A549 (cell line): ENCODE results near the gene NEBL. TPM values are rescaled to one million over a fixed set of nuclear protein-coding genes. Genes with fewer than 3 reads are reported as not detected.

Experiments used
- ATAC-seq, 2 experiments: fragments of 200-7000 bp in 1 of 2; fragments of >200 bp in 1 of 2; cut with Nextera tagmentation in 1 of 2; cut with Tn5 transposase in 1 of 2; 3 replicates each; pipeline versions ENCODE4 v1.8.0 to v1.9.1; 2018 to 2020; ENCODE audit warnings: mild to moderate bottlenecking in 1 of 2, moderate library complexity in 1 of 2
- CTCF ChIA-PET: fragments of 300-600 bp; sonication (Branson Sonifier 250); formaldehyde crosslinking; extraction: SDS; loops from one replicate; lab custom pipeline; 2021; ENCODE audit warnings: antibody characterized with exemption, inconsistent platforms; lab: Yijun Ruan, JAX
- POLR2A ChIA-PET: fragments of 350-600 bp; formaldehyde crosslinking; extraction: SDS; loops from one replicate; lab custom pipeline; 2021; ENCODE audit warnings: antibody characterized with exemption, inconsistent platforms; lab: Yijun Ruan, JAX
- DNase-seq, 2 experiments: peaks; one replicate each; pipeline versions ENCODE4 v3.0.0 to v3.0.0-alpha.2; 2011 to 2016; ENCODE audit warnings: low read depth in 1 of 2, low spot score in 1 of 2
- FAIRE-seq: peaks from 2 replicates; lab custom pipeline; 2011; peaks lifted over from hg19 to GRCh38; lab: Jason Lieb, UNC
- H3K27ac ChIP-seq, 2 experiments: fragments of >200 bp; sonication (Bioruptor Twin); formaldehyde crosslinking; 3 replicates each; pipeline ENCODE4 v1.5.1; 2016 to 2017
- H3K4me1 ChIP-seq: fragments of >200 bp; sonication (Bioruptor Twin); formaldehyde crosslinking; 3 replicates; pipeline ENCODE4 v1.6.1; 2016
- H3K4me2 ChIP-seq: fragments of >200 bp; sonication (Bioruptor Twin); formaldehyde crosslinking; 3 replicates; pipeline ENCODE4 v1.6.1; 2016
- H3K4me3 ChIP-seq: fragments of >200 bp; sonication (Bioruptor Twin); formaldehyde crosslinking; 3 replicates; pipeline ENCODE4 v1.5.1; 2016
- H3K9me3 ChIP-seq: fragments of >200 bp; sonication (Bioruptor Twin); formaldehyde crosslinking; 3 replicates; pipeline ENCODE4 v1.6.1; 2016
- CEBPB ChIP-seq, 2 experiments: fragments of >200 bp in 1 of 2; sonication (Bioruptor Twin) in 1 of 2; formaldehyde crosslinking in 1 of 2; IDR thresholded peaks; 2 replicates each; pipeline ENCODE4 v1.6.1; 2012 to 2016
- CHD4 ChIP-seq: fragments of 200-600 bp; sonication (generic); IDR thresholded peaks from 2 replicates; pipeline ENCODE4 v1.6.1; 2016; ENCODE audit warnings: antibody characterized with exemption, mild to moderate bottlenecking, borderline replicate concordance
- CTCF ChIP-seq: fragments of >200 bp; sonication (Bioruptor Twin); formaldehyde crosslinking; IDR thresholded peaks from 3 replicates; pipeline ENCODE4 v1.5.1; 2016
- EHMT2 ChIP-seq: fragments of 200-600 bp; sonication (generic); IDR thresholded peaks from 2 replicates; pipeline ENCODE4 v1.6.1; 2016; ENCODE audit warnings: antibody characterized with exemption, low read depth, mild to moderate bottlenecking, moderate library complexity
- EP300 ChIP-seq, 2 experiments: fragments of >200 bp; sonication (Bioruptor Twin); formaldehyde crosslinking; IDR thresholded peaks; 2 replicates in 1 of 2; 3 replicates in 1 of 2; pipeline ENCODE4 v1.6.1; 2016 to 2017
- ESRRA ChIP-seq: fragments of 150-350 bp; IDR thresholded peaks from 2 replicates; pipeline ENCODE4 v1.6.1; 2014; ENCODE audit warnings: mild to moderate bottlenecking, low read length, borderline replicate concordance
- FOSL2 ChIP-seq, 2 experiments: fragments of 450-650 bp in 1 of 2; fragments of >200 bp in 1 of 2; sonication (Bioruptor Twin) in 1 of 2; formaldehyde crosslinking; IDR thresholded peaks; 2 replicates each; pipeline versions ENCODE4 v1.5.0 to v1.6.1; 2016 to 2020; ENCODE audit warnings: mild to moderate bottlenecking in 1 of 2, moderate library complexity in 1 of 2
- HDAC2 ChIP-seq: fragments of 200-600 bp; sonication (generic); IDR thresholded peaks from 2 replicates; pipeline ENCODE4 v1.6.1; 2016
- HOXA7 ChIP-seq: fragments of 250-450 bp; sonication (Bioruptor Pico); IDR thresholded peaks from 2 replicates; pipeline ENCODE4 v1.5.0; 2020; ENCODE audit warnings: mild to moderate bottlenecking, moderate library complexity
- HOXB13 ChIP-seq: fragments of 250-450 bp; sonication (Bioruptor Pico); IDR thresholded peaks from 2 replicates; pipeline ENCODE4 v1.5.0; 2020; ENCODE audit warnings: low read depth, mild to moderate bottlenecking, moderate library complexity
- HOXB5 ChIP-seq: fragments of 250-450 bp; sonication (Bioruptor Pico); IDR thresholded peaks from 2 replicates; pipeline ENCODE4 v1.5.0; 2020; ENCODE audit warnings: mild to moderate bottlenecking, moderate library complexity
- JUNB ChIP-seq: fragments of >200 bp; sonication (Bioruptor Twin); formaldehyde crosslinking; IDR thresholded peaks from 2 replicates; pipeline ENCODE4 v1.6.1; 2016
- KDM1A ChIP-seq: fragments of 200-600 bp; sonication (generic); IDR thresholded peaks from 2 replicates; pipeline ENCODE4 v1.6.1; 2016; ENCODE audit warnings: low read depth, mild to moderate bottlenecking
- MAFK ChIP-seq: fragments of 450-650 bp; IDR thresholded peaks from 2 replicates; pipeline ENCODE4 v1.6.1; 2014; ENCODE audit not compliant: partially characterized antibody
- MAZ ChIP-seq: fragments of 150-350 bp; IDR thresholded peaks from 2 replicates; pipeline ENCODE4 v1.6.1; 2014; ENCODE audit warnings: antibody characterized with exemption, low read depth, low read length, borderline replicate concordance
- MYC ChIP-seq: IDR thresholded peaks from 2 replicates; pipeline ENCODE4 v1.6.1; 2012; ENCODE audit warnings: mild to moderate bottlenecking, inconsistent platforms, low read length, improper control_type of control experiment, borderline replicate concordance
- NFE2L2 ChIP-seq: fragments of 150-350 bp; conservative IDR thresholded peaks from 2 replicates; pipeline ENCODE4 v1.6.1; 2014; ENCODE audit warnings: low read length
- NR3C1 ChIP-seq: fragments of >200 bp; sonication (Bioruptor Twin); formaldehyde crosslinking; IDR thresholded peaks from 3 replicates; pipeline ENCODE4 v1.6.1; 2017
- PHF8 ChIP-seq: fragments of 200-600 bp; sonication (generic); IDR thresholded peaks from 2 replicates; pipeline ENCODE4 v1.6.1; 2016; ENCODE audit warnings: low read depth, mild to moderate bottlenecking, antibody characterized with exemption, moderate library complexity, borderline replicate concordance
- POLR2A ChIP-seq: IDR thresholded peaks from 2 replicates; pipeline ENCODE4 v1.6.1; 2012; ENCODE audit warnings: mild to moderate bottlenecking, low read length
- POLR2AphosphoS2 ChIP-seq: conservative IDR thresholded peaks from 2 replicates; pipeline ENCODE4 v1.6.1; 2012; ENCODE audit warnings: low read length, improper control_type of control experiment, inconsistent platforms
- RAD21 ChIP-seq, 2 experiments: fragments of >200 bp in 1 of 2; sonication (Bioruptor Twin) in 1 of 2; formaldehyde crosslinking in 1 of 2; IDR thresholded peaks in 1 of 2; conservative IDR thresholded peaks in 1 of 2; 2 replicates in 1 of 2; 3 replicates in 1 of 2; pipeline ENCODE4 v1.6.1; 2012 to 2018; ENCODE audit warnings: inconsistent platforms in 1 of 2
- RARB ChIP-seq: fragments of 250-450 bp; sonication (Bioruptor Pico); IDR thresholded peaks from 2 replicates; pipeline ENCODE4 v1.8.0; 2021; ENCODE audit warnings: mild to moderate bottlenecking, moderate library complexity
- RCOR1 ChIP-seq: fragments of 150-350 bp; IDR thresholded peaks from 2 replicates; pipeline ENCODE4 v1.6.1; 2014; ENCODE audit warnings: antibody characterized with exemption, low read length, low read depth
- RNF2 ChIP-seq: fragments of 200-600 bp; sonication (generic); IDR thresholded peaks from 2 replicates; pipeline ENCODE4 v1.6.1; 2016; ENCODE audit warnings: low read depth, mild to moderate bottlenecking, antibody characterized with exemption, moderate library complexity, borderline replicate concordance
- SMC3 ChIP-seq: fragments of >200 bp; sonication (Bioruptor Twin); formaldehyde crosslinking; IDR thresholded peaks from 3 replicates; pipeline ENCODE4 v1.6.1; 2018; ENCODE audit warnings: inconsistent platforms
- ZNF302 ChIP-seq: fragments of 250-450 bp; sonication (Bioruptor Pico); IDR thresholded peaks from 2 replicates; pipeline ENCODE4 v1.9.0; 2021; ENCODE audit warnings: inconsistent platforms, mild to moderate bottlenecking, moderate library complexity
- WGBS: methylation state at CpG from one replicate; pipeline ENCODE4 v1.1.6; 2017; ENCODE audit errors: missing lambda C conversion rate; 5-methylcytosine and 5-hydroxymethylcytosine counted together
- polyA plus RNA-seq, 4 experiments: library from polyadenylated mRNA; depleted of rRNA in 3 of 4; stranded (reverse); fragments of >200 nt; fragmentation: RNase III in 1 of 4; extraction: RNeasy Plus Mini Kit Qiagen cat#74134 plus additional on column Dnase treatment in 1 of 4; gene quantifications; 2 replicates in 3 of 4; 3 replicates in 1 of 4; pipeline ENCODE4 v1.2.3, GENCODE V29; 2011 to 2017

NEBL gene
- polyA plus RNA-seq, 2 of the 4 experiments (the other 2 are of a cell fraction) = 13.0 to 33.8 TPM

DNA sequence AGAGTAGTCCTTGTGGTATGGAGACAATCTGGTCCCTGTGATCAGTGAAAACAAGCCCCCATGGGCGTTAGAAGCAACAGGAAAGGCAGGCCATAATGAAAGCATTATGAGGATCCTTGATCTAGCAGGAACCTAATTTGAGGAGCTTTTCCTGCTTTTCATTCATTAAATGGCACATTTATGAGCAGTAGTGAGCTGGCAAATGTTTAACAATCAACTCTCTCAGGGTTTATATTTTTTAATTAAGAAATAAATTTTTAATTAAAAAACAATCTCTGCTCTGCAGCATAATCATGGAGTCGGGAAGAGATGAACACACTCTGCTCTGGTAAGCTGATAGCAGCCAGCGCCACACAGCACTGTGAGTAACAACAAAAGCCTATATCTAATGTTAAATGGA is 11.3 kb upstream of the NEBL start:
- ATAC-seq = no peak
- H3K4me3 ChIP-seq = no peak overlapping the region
- TF ChIP-seq HOXB13 (no peak), POLR2A (no peak), POLR2AphosphoS2 (no peak), SMC3 (no peak)
- TF ChIP-seq, all 56 proteins: peak for 0
- 73% methylated on average over 3 of the region's 3 CpGs for WGBS
- Histone ChIP-seq H3K4me2 (no peak overlapping the region), H3K27ac (no peak overlapping the region), H3K4me1 (no peaks in the 10 kb centered on the region), H3K9me3 (no peaks in the 10 kb centered on the region)
- ChIA-PET CTCF (no interaction called here), POLR2A (interaction anchor here (0.6 kb wide), 1 partner anchor 385 kb away, joined by 4 read pairs; no protein-coding TSS in a partner anchor)
- DNase-seq (no peak), FAIRE-seq (no peak)

DNA sequence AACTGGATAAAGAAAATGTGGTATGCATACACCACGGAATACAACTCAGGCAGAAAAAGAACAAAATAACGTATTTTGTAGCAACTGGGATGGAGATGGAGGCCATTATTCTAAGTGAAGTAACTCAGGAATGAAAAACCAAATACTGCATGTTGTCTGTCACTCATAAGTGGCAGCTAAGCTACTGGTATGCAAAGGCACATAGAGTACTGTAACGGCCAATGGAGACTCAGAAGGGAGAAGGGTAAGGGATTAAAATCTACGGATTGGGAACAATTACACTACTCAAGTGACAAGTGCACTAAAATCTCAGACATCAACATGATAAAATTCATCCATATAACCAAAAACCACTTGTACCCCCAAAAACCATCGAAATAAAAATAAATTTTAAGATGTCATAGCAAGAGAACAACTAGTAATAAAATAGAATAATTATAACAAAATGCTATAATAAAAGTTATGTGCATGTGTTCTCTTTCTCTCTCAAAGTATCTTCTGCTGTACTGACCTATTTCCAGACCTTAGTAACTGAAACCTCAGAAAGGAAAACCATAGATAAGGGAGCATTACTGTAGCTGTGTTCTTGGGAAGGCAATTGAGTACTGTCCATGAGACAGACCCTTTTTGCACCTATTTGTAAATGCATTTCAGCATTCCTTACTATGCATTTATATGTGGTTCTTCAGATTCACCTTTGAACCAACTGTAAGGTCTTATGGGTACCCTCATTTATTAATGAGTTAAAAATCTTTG is 6.7 kb upstream of the NEBL start:
- no peak overlapping the region for H3K27ac ChIP-seq
- 62% methylated on average over 5 of the region's 5 CpGs for WGBS
- DNase-seq (no peak), ATAC-seq (no peak), FAIRE-seq (no peak)
- ChIA-PET CTCF (interaction anchor here (0.5 kb wide), 1 partner anchor 366 kb away, joined by 3 read pairs; no protein-coding TSS in a partner anchor), POLR2A (interaction anchor here (0.6 kb wide), 1 partner anchor 89 kb away, joined by 10 read pairs; no protein-coding TSS in a partner anchor)
- no peaks in the 10 kb centered on the region for H3K4me1 ChIP-seq
- H3K9me3 ChIP-seq = no peaks in the 10 kb centered on the region
- no peak overlapping the region for H3K4me3 ChIP-seq
- no peak overlapping the region for H3K4me2 ChIP-seq
- no peak for TF ChIP-seq NFE2L2
- no peak for TF ChIP-seq MAZ
- no peak for TF ChIP-seq POLR2A
- no peak for TF ChIP-seq JUNB
- TF ChIP-seq ZNF302 (CRISPR knock-in tag) = no peak
- TF ChIP-seq HDAC2 = no peak
- TF ChIP-seq FOSL2 (IDR thresholded peaks at IDR 0.05) = no peak
- TF ChIP-seq FOSL2 (CRISPR knock-in tag; IDR thresholded peaks at IDR 0.05) = no peak
- no peak for TF ChIP-seq RAD21 (conservative IDR thresholded peaks at IDR 0.05 in 1 of 2, IDR thresholded peaks at IDR 0.05 in 1 of 2)
- no peak for TF ChIP-seq EHMT2
- TF ChIP-seq HOXB5 (CRISPR knock-in tag) = no peak

DNA sequence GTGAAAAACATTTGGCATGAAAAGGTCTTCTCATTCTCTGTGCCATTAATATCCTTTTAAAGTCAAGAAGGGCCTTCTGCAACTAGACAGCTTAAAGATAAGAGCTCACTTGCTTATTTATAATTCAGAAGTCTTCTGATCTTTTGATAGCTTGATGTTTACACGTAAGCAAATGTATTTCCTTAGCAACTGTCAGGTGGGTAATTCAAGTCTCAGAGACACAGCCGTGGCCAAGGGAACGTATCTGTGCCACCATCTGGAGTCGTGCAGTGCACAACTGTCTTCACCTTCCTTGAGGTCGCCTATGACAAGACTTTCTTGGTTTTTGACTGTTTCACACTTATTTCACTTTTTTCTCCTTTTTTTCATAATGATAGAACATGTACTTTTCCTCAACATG is 4.0 kb upstream of the NEBL start:
- Histone ChIP-seq H3K9me3 (no peaks in the 10 kb centered on the region), H3K4me2 (no peak overlapping the region), H3K4me1 (no peaks in the 10 kb centered on the region), H3K4me3 (no peak overlapping the region), H3K27ac (no peak overlapping the region)
- WGBS = 83% methylated on average over 5 of the region's 5 CpGs
- CTCF ChIA-PET = interaction anchor here (0.6 to 1.1 kb wide), 3 partner anchors 26 to 989 kb away, joined by 3 read pairs; no protein-coding TSS in a partner anchor
- no peak for TF ChIP-seq MAFK
- TF ChIP-seq HDAC2 = no peak
- TF ChIP-seq FOSL2 (IDR thresholded peaks at IDR 0.05) = no peak
- TF ChIP-seq FOSL2 (CRISPR knock-in tag; IDR thresholded peaks at IDR 0.05) = no peak
- TF ChIP-seq ESRRA = no peak
- no peak for TF ChIP-seq SMC3
- TF ChIP-seq CTCF = no peak
- DNase-seq (no peak), FAIRE-seq (no peak), ATAC-seq (no peak)
- POLR2A ChIA-PET = no interaction called here

- ATAC-seq = no peak
- H3K4me3 ChIP-seq = no peak overlapping the region
- H3K9me3 ChIP-seq = no peaks in the 10 kb centered on the region
- FAIRE-seq = no peak
- no peak for TF ChIP-seq MAFK
- no peak for TF ChIP-seq EP300 (IDR thresholded peaks at IDR 0.05)
- no peak for TF ChIP-seq CHD4
- no peak for TF ChIP-seq POLR2A
- no peak for TF ChIP-seq MYC
- TF ChIP-seq RARB = no peak
- no peak for TF ChIP-seq POLR2AphosphoS2
- TF ChIP-seq KDM1A = no peak
- no peak for TF ChIP-seq NR3C1
- no peak for TF ChIP-seq PHF8
- no peak for TF ChIP-seq RCOR1
- no peak for TF ChIP-seq RNF2
- TF ChIP-seq CEBPB (IDR thresholded peaks at IDR 0.05) = no peak
- TF ChIP-seq HOXA7 (CRISPR knock-in tag) = no peak
- TF ChIP-seq ESRRA = no peak
- TF ChIP-seq, all 56 proteins: peak for 0
- H3K4me1 ChIP-seq = no peaks in the 10 kb centered on the region
- H3K27ac ChIP-seq = no peak overlapping the region
- DNase-seq = no peak
- H3K4me2 ChIP-seq = no peak overlapping the region
- ChIA-PET POLR2A (no interaction called here), CTCF (no interaction called here)
- 82% methylated on average over 3 of the region's 3 CpGs for WGBS
These were observed 1.9 kb upstream of the NEBL start for GRCh38 chr10:20898866-20899535.
